HCT116 (cell line): ENCODE data around the gene SLC25A13. TPM values are rescaled to one million over a fixed set of nuclear protein-coding genes. Genes with fewer than 3 reads are reported as not detected.
A peak's percentile ranks its signal among the peaks of the same experiment; 100 is the strongest.

Source experiments
- ATAC-seq: fragments of 200-7000 bp; cut with Tn5 transposase; 2 replicates; pipeline ENCODE4 v1.9.1; 2020; ENCODE audit warnings: mild to moderate bottlenecking, moderate library complexity
- BruUV-seq: library from RNA; stranded (reverse); fragments of 400-500 nt; replicated peaks from 2 replicates; lab custom pipeline; 2021; lab: Mats Ljungman, UMichigan
- CTCF ChIA-PET: fragments of 300-600 bp; sonication (Branson Sonifier 250); formaldehyde crosslinking; loops from one replicate; lab custom pipeline; 2021; ENCODE audit warnings: antibody characterized with exemption; lab: Charles Lee
- POLR2A ChIA-PET: fragments of 300-600, 350-600 bp; sonication (Branson Sonifier 250); formaldehyde crosslinking; loops from one replicate; lab custom pipeline; 2021; ENCODE audit warnings: antibody characterized with exemption; lab: Charles Lee
- RAD21 ChIA-PET, 2 experiments: fragments of 300-600 bp; sonication (Branson Sonifier 250); formaldehyde crosslinking; loops; one replicate each; lab custom pipeline; 2023; ENCODE audit warnings: low total read pairs in 2 of 2; ENCODE audit not compliant: uncharacterized antibody in 2 of 2, unreplicated experiment in 2 of 2, low non-redundant PET in 1 of 2; lab: Charles Lee
- DNase-seq: peaks from one replicate; pipeline ENCODE4 v3.0.0-alpha.2; 2010; ENCODE audit warnings: low read depth, low spot score
- H2AFZ ChIP-seq: fragments of 200-600 bp; shearing (Covaris generic), sonication (generic); 2 replicates; pipeline ENCODE4 v1.6.1; 2017; ENCODE audit warnings: low read depth, mixed run types, mixed read lengths, antibody characterized with exemption, low read length; ENCODE audit not compliant: poor library complexity, severe bottlenecking
- H3K27ac ChIP-seq: 2 replicates; pipeline ENCODE4 v1.5.1; 2012; ENCODE audit warnings: low read depth, low read length
- H3K27me3 ChIP-seq: fragments of 200-600 bp; sonication (generic); 2 replicates; pipeline ENCODE4 v1.6.1; 2016; ENCODE audit warnings: mixed run types, low read length, mixed read lengths; ENCODE audit not compliant: insufficient read depth
- H3K36me3 ChIP-seq, 2 experiments: fragments of 200-500 bp in 1 of 2; fragments of 200-600 bp in 1 of 2; sonication (Bioruptor generic) in 1 of 2; sonication (generic) in 1 of 2; 2 replicates each; pipeline versions ENCODE4 v1.5.1 to v1.6.1; 2014 to 2016; ENCODE audit warnings: low read length in 2 of 2, inconsistent platforms in 1 of 2, mixed read lengths in 1 of 2, mixed run types in 1 of 2; ENCODE audit not compliant: insufficient read depth in 2 of 2, control insufficient read depth in 1 of 2
- H3K4me1 ChIP-seq, 2 experiments: fragments of 200-600 bp in 1 of 2; sonication (generic) in 1 of 2; 2 replicates each; pipeline versions ENCODE4 v1.5.1 to v1.6.1; 2012 to 2017; ENCODE audit warnings: low read length in 2 of 2, inconsistent platforms in 1 of 2, mild to moderate bottlenecking in 1 of 2, mixed read lengths in 1 of 2, mixed run types in 1 of 2, moderate library complexity in 1 of 2; ENCODE audit not compliant: insufficient read depth in 2 of 2, control insufficient read depth in 1 of 2
- H3K4me2 ChIP-seq: fragments of 200-600 bp; sonication (generic); 2 replicates; pipeline ENCODE4 v1.6.1; 2017; ENCODE audit warnings: mixed run types, low read length, mixed read lengths
- H3K4me3 ChIP-seq, 2 experiments: fragments of 200-600 bp in 1 of 2; sonication (generic) in 1 of 2; replicated peaks in 1 of 2; 2 replicates each; pipeline ENCODE4 v1.5.1; 2011 to 2016; ENCODE audit warnings: low read length in 2 of 2, control low read depth in 1 of 2, low read depth in 1 of 2, mild to moderate bottlenecking in 1 of 2, mixed read lengths in 1 of 2, mixed run types in 1 of 2
- H3K79me2 ChIP-seq: fragments of 200-600 bp; sonication (generic); 2 replicates; pipeline ENCODE4 v1.6.1; 2017; ENCODE audit warnings: mild to moderate bottlenecking, mixed run types, low read length, moderate library complexity, mixed read lengths; ENCODE audit not compliant: insufficient read depth
- H3K9ac ChIP-seq: fragments of 200-600 bp; sonication (generic); 2 replicates; pipeline ENCODE4 v1.6.1; 2016; ENCODE audit warnings: low read length, mixed read lengths
- H3K9me2 ChIP-seq: fragments of 200-600 bp; sonication (generic), shearing (Covaris generic); 2 replicates; pipeline ENCODE4 v1.6.1; 2017; ENCODE audit warnings: mixed run types, mild to moderate bottlenecking, moderate library complexity; ENCODE audit not compliant: insufficient read depth
- H3K9me3 ChIP-seq, 2 experiments: fragments of 200-500 bp in 1 of 2; fragments of 200-600 bp in 1 of 2; sonication (Bioruptor generic) in 1 of 2; sonication (generic) in 1 of 2; 2 replicates each; pipeline ENCODE4 v1.6.1; 2014 to 2017; ENCODE audit warnings: low read length in 2 of 2, mixed read lengths in 2 of 2, inconsistent platforms in 1 of 2, low read depth in 1 of 2, mild to moderate bottlenecking in 1 of 2, mixed run types in 1 of 2, moderate library complexity in 1 of 2; ENCODE audit not compliant: control insufficient read depth in 1 of 2, insufficient read depth in 1 of 2
- H4K20me1 ChIP-seq: fragments of 200-600 bp; sonication (generic), shearing (Covaris generic); 2 replicates; pipeline ENCODE4 v1.6.1; 2017; ENCODE audit warnings: mixed run types, mild to moderate bottlenecking, moderate library complexity; ENCODE audit not compliant: insufficient read depth
- RAD21 ChIP-seq: IDR thresholded peaks from 2 replicates; pipeline ENCODE4 v1.6.1; 2012; ENCODE audit warnings: low read depth, mild to moderate bottlenecking
- SP1 ChIP-seq: IDR thresholded peaks from 2 replicates; pipeline ENCODE4 v1.6.1; 2012; ENCODE audit warnings: low read depth
- ZFX ChIP-seq: fragments of 450-650 bp; IDR thresholded peaks from 2 replicates; pipeline ENCODE4 v1.6.1; 2017
- ZNF274 ChIP-seq: fragments of 200-500 bp; sonication (Bioruptor generic); IDR thresholded peaks from 2 replicates; pipeline ENCODE4 v1.6.1; 2014; ENCODE audit warnings: mild to moderate bottlenecking, low read depth, low read length, inconsistent platforms
- intact Hi-C: fragments of 100-400 bp; cut with micrococcal nuclease; formaldehyde crosslinking; loops from 2 replicates; pipeline ENCODE4 v1.10.0; 2022
- total RNA-seq: library from RNA; stranded (reverse); gene quantifications from one replicate; pipeline ENCODE4 v1.2.1, GENCODE V29; 2021; ENCODE audit not compliant: unreplicated experiment

The SLC25A13 gene
- total RNA-seq, 1 experiment from 2014 or later, result 19.3 TPM

GRCh38 chr7:96184783-96185182, 137.1 kb downstream of the SLC25A13 start:
- ChIA-PET CTCF (no interaction called here), POLR2A (no interaction called here)
- Histone ChIP-seq H3K4me1 (no peaks in the 10 kb centered on the region), H3K9ac (no peak overlapping the region), H3K4me2 (no peak overlapping the region), H2AFZ (no peak overlapping the region), H3K27ac (no peak overlapping the region), H3K27me3 (no peaks in the 10 kb centered on the region)
- DNase-seq (no peak), ATAC-seq (no peak)
- intact Hi-C loops, result no loop called here
- TF ChIP-seq SP1, result no peak
- no peak for TF ChIP-seq ZFX
- no peak for TF ChIP-seq ZNF274
- TF ChIP-seq, all 23 proteins: peak for 0
- no peak overlapping the region for H3K4me3 ChIP-seq
- H4K20me1 ChIP-seq, result no peaks in the 10 kb centered on the region
- peaks cover 0 to 7% of the 10 kb centered on the region in 2 experiments; a peak in 1 of 4 replicates for H3K36me3 ChIP-seq
- no peaks in the 10 kb centered on the region for H3K9me2 ChIP-seq
- RAD21 ChIA-PET, result no interaction called here
- BruUV-seq, result no TSS peak
- no peaks in the 10 kb centered on the region for H3K9me3 ChIP-seq
- H3K79me2 ChIP-seq, result no peaks in the 10 kb centered on the region

GRCh38 chr7:96183163-96183670, 138.7 kb downstream of the SLC25A13 start:
- POLR2A ChIA-PET, result no interaction called here
- Histone ChIP-seq H3K9ac (no peak overlapping the region), H3K4me3 (no peak overlapping the region), H3K27ac (no peak overlapping the region), H4K20me1 (no peaks in the 10 kb centered on the region), H3K4me2 (no peak overlapping the region), H3K27me3 (no peaks in the 10 kb centered on the region), H3K79me2 (no peaks in the 10 kb centered on the region), H3K4me1 (no peaks in the 10 kb centered on the region), H3K9me2 (no peaks in the 10 kb centered on the region), H3K9me3 (no peaks in the 10 kb centered on the region), H2AFZ (no peak overlapping the region), H3K36me3 (peaks cover 0 to 7% of the 10 kb centered on the region in 2 experiments; a peak in 1 of 4 replicates)
- RAD21 ChIA-PET, result no interaction called here
- DNase-seq (no peak), ATAC-seq (no peak)
- CTCF ChIA-PET, result no interaction called here
- intact Hi-C loops, result no loop called here
- TF ChIP-seq ZFX (no peak), RAD21 (0 out of 2 replicates have a peak, but pooled peaks have one; percentile 19)
- no TSS peak for BruUV-seq
